ENCODE data around the gene RNF41. TPM values are rescaled to one million over a fixed set of nuclear protein-coding genes. Genes with fewer than 3 reads are reported as not detected.
A peak's percentile ranks its signal among the peaks of the same experiment; 100 is the strongest.

RNF41 gene
- total RNA-seq, 2 experiments from 2014 or later: 23.4 to 27.4 TPM

DNA sequence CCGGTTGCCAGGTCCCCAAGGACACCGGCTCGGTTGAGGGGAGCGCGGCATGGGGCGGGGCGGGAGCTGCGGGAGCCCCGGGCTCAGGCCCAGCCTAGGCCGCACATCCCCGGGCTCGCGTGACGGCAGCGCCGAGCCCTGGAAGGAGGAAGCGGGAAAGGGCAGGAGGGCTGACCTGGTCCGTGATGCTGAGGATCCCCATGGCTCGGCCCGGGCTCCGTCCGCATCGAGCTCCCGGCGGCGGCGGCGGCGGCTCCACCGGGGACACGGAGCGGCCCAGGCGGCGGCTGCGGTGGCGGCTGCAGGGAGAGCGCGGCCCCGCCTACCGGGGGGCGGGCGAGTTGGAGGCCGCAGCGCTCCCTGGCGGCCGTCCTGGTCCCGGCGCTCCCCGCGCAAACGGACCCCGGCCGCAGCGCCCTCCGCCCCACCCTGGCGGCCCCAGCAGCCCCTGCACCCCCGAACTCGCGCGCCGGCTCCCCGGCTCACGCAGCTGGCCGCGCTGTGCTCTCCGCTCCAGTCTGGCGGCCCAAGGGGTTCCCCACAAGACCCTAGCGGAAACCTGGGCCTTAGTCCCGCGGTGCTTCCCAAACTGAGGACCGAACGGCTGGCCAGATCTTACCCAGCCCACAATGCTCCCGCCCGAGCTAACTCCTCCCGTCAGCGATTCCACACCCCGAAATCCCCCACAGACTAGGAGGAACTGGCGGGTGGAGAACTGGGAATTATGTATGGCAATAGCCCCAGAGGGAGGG is 36.5 kb upstream of the RNF41 start, which contains the start of gene ANKRD52:
Gene ANKRD52 (minus strand): TSS at position 317 of the 752 bp plus-strand sequence. CDS start 115 bp downstream, at position 202.
- H3K4me1 Mint-ChIP-seq (ENCODE audit: low read depth): peaks cover 19% of the 10 kb centered on the region
- ChIA-PET POLR2A (interaction anchor here (0.7 to 3.5 kb wide), 12 partner anchors 9 to 192 kb away, joined by 3 to 17 read pairs (median 6); partner anchors contain the start of genes CNPY2, COQ10A, RNF41 and SMARCC2), CTCF (interaction anchor here (0.6 to 3.4 kb wide), 30 partner anchors 10 to 256 kb away, joined by 3 to 40 read pairs (median 4); partner anchors contain the start of genes COQ10A, MYL6B, RNF41 and SMARCC2)
- H3K9me3 Mint-ChIP-seq: no peaks in the 10 kb centered on the region
- TF ChIP-seq CTCF (IDR thresholded peaks at IDR 0.05): peak; percentile 80
- peak within 1 kb of the TSS; percentile 87 for H3K27ac Mint-ChIP-seq
- no peaks in the 10 kb centered on the region for H3K27me3 Mint-ChIP-seq
- intact Hi-C loops (cut with micrococcal nuclease): loop anchor here (5.0 to 10.0 kb wide), 2 partner anchors 66 to 133 kb away; partner anchors contain the start of gene ESYT1
- H3K4me3 Mint-ChIP-seq: peak within 1 kb of the TSS; percentile 88
- H3K36me3 Mint-ChIP-seq (ENCODE audit: low read depth): peaks cover 18% of the 10 kb centered on the region
- DNase-seq (peak; percentile 81), ATAC-seq (peak; percentile 94)

DNA sequence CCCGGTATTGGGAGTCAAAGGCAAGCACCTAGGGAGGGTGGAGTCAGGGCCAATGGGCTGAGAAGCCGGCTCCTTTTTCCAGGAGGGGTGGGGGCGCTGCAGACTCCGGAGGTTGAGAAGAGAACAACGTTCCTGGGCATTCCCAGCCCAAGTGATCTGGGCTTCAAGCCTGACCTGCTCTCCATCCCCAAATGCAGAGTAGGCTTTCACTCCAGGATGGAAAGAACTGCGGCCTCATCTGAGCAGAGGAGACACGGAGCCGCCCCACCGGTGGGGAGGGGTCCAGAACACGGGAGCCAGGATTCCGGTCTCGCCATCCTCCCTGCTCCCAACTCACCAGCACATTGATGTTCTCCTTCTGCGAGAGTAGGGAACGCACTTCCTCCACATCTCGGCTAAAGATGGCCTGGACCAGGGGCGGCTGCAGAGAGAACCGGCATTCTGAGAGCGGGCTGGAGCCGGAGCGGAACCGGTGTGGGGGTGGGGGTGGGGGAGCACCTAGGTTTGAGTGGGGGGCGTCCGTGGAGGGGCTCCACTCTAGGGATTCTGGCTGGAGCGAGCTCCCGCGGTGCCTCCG is 35.9 kb upstream of the RNF41 start:
- POLR2A ChIA-PET: interaction anchor here (0.6 to 3.5 kb wide), 12 partner anchors 10 to 213 kb away, joined by 3 to 17 read pairs (median 6); partner anchors contain the start of genes CNPY2, COQ10A, CS and RNF41
- DNase-seq (peak; percentile 5), ATAC-seq (peak; percentile 9)

GRCh38 chr12:56257071-56257470 is 35.3 kb upstream of the RNF41 start:
- POLR2A ChIA-PET: interaction anchor here (0.6 to 3.5 kb wide), 11 partner anchors 9 to 214 kb away, joined by 3 to 17 read pairs (median 7); partner anchors contain the start of genes CNPY2, COQ10A, CS and RNF41
- H3K4me3 Mint-ChIP-seq: peak overlapping the region; percentile 88
- peaks cover 24% of the 10 kb centered on the region for H3K36me3 Mint-ChIP-seq (ENCODE audit: low read depth)
- no peaks in the 10 kb centered on the region for H3K9me3 Mint-ChIP-seq
- peak overlapping the region; percentile 26 for H3K27ac Mint-ChIP-seq
- CTCF ChIA-PET: interaction anchor here (0.8 to 3.4 kb wide), 10 partner anchors 11 to 249 kb away, joined by 3 to 40 read pairs (median 6); partner anchors contain the start of genes CNPY2, COQ10A, RNF41 and ZC3H10
- intact Hi-C loops (cut with micrococcal nuclease): loop anchor here (5.0 to 10.0 kb wide), 2 partner anchors 65 to 132 kb away; partner anchors contain the start of gene ESYT1
- no peak for TF ChIP-seq CTCF (IDR thresholded peaks at IDR 0.05)
- H3K4me1 Mint-ChIP-seq (ENCODE audit: low read depth): peaks cover 19% of the 10 kb centered on the region
- DNase-seq (no peak), ATAC-seq (no peak)
- H3K27me3 Mint-ChIP-seq: no peaks in the 10 kb centered on the region

More for the DNA sequence above, 35.9 kb upstream of the RNF41 start:
- H3K27ac Mint-ChIP-seq: peak overlapping the region; percentile 73
- intact Hi-C loops (cut with micrococcal nuclease): loop anchor here (5.0 to 10.0 kb wide), 2 partner anchors 65 to 133 kb away; partner anchors contain the start of gene ESYT1
- CTCF ChIA-PET: interaction anchor here (0.6 to 3.4 kb wide), 24 partner anchors 11 to 249 kb away, joined by 3 to 40 read pairs (median 4); partner anchors contain the start of genes CNPY2, COQ10A, MYL6B and RNF41
- H3K4me3 Mint-ChIP-seq: peak overlapping the region; percentile 88
- TF ChIP-seq CTCF (IDR thresholded peaks at IDR 0.05): no peak
- H3K4me1 Mint-ChIP-seq (ENCODE audit: low read depth): peaks cover 19% of the 10 kb centered on the region
- H3K9me3 Mint-ChIP-seq: no peaks in the 10 kb centered on the region
- H3K27me3 Mint-ChIP-seq: no peaks in the 10 kb centered on the region
- peaks cover 24% of the 10 kb centered on the region for H3K36me3 Mint-ChIP-seq (ENCODE audit: low read depth)

DNA sequence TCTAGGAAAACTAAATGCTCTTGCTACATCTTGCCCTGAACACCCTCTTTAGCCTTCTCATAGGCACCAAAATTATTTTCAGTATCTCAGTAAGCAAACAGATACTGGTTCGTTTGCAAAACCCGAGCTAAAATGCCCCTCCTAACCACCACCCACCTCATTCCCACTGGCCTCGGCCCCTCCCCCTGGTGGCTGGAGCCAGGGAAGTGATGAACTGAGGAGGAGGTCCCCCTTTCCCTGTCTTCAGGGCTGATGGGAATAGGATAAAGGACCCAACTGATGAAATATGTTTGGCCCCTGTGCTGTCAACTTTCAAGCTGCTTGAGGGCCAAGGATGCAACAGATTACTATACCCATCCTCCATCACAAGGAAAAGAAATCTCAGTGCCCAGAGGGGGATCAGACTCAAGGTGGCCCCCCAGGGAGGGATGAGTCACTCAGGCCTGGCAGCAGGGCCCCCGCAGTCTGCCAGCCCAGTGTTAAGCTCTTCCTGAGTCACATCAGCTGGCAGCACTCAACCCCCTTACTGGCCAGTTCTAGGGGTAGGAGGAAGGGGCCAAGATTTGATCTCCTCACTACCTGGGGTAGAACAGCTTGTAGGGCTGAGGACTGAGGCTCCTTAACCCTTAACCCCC is 34.7 kb upstream of the RNF41 start:
- H3K4me1 Mint-ChIP-seq (ENCODE audit: low read depth): peaks cover 19% of the 10 kb centered on the region
- intact Hi-C loops (cut with micrococcal nuclease): loop anchor here (5.0 to 10.0 kb wide), 2 partner anchors 64 to 132 kb away; partner anchors contain the start of gene ESYT1
- ATAC-seq: no peak
- peaks cover 28% of the 10 kb centered on the region for H3K36me3 Mint-ChIP-seq (ENCODE audit: low read depth)
- no peak for TF ChIP-seq CTCF (IDR thresholded peaks at IDR 0.05)
- CTCF ChIA-PET: interaction anchor here (0.8 to 3.4 kb wide), 7 partner anchors 12 to 250 kb away, joined by 3 to 40 read pairs (median 5); partner anchors contain the start of genes CNPY2, COQ10A, SMARCC2 and ZC3H10
- DNase-seq: peak; percentile 19
- H3K4me3 Mint-ChIP-seq: peak overlapping the region; percentile 88
- POLR2A ChIA-PET: interaction anchor here (0.6 to 3.5 kb wide), 9 partner anchors 9 to 215 kb away, joined by 3 to 17 read pairs (median 10); partner anchors contain the start of genes CNPY2, COQ10A, CS and RNF41
- peak overlapping the region; percentile 26 for H3K27ac Mint-ChIP-seq
- no peaks in the 10 kb centered on the region for H3K27me3 Mint-ChIP-seq
- no peaks in the 10 kb centered on the region for H3K9me3 Mint-ChIP-seq

Measured in activated CD8-positive, alpha-beta T cell treated with anti-CD3 and anti-CD28 coated beads for 36 hours (primary cell).